ENCODE results near the gene SDF4. TPM values are rescaled to one million over a fixed set of nuclear protein-coding genes. Genes with fewer than 3 reads are reported as not detected.

The SDF4 gene
- total and polyA plus RNA-seq, 2 experiments from 2014 or later: 45.0 to 62.6 TPM

GRCh38 chr1:1225238-1225845 is 6.5 kb downstream of the SDF4 start (continued):
- TF ChIP-seq ZNF114 (CRISPR knock-in tag; IDR thresholded peaks at IDR 0.05) (no peak), ZNF331 (CRISPR knock-in tag; IDR thresholded peaks at IDR 0.05; ENCODE audit: low read depth) (no peak)

GRCh38 chr1:1223891-1224290 is 7.9 kb downstream of the SDF4 start:
- peaks cover 3% of the 10 kb centered on the region; the same call in 1 of the 2 replicates for H3K36me3 ChIP-seq (ENCODE audit: insufficient read depth)
- TF ChIP-seq EZH2 (IDR thresholded peaks at IDR 0.05; ENCODE audit: low read depth, unreplicated experiment): no peak
- no peak for TF ChIP-seq NANOG (IDR thresholded peaks at IDR 0.05; ENCODE audit: borderline replicate concordance)
- TF ChIP-seq EZH2phosphoT487 (IDR thresholded peaks at IDR 0.05; ENCODE audit: unreplicated experiment): no peak
- TF ChIP-seq ZNF331 (CRISPR knock-in tag; IDR thresholded peaks at IDR 0.05; ENCODE audit: low read depth): no peak
- TF ChIP-seq STAT1 (IDR thresholded peaks at IDR 0.05; ENCODE audit: unreplicated experiment): no peak
- TF ChIP-seq CREB1 (CRISPR knock-in tag; IDR thresholded peaks at IDR 0.05; ENCODE audit: low read depth): no peak
- no peak for ATAC-seq

GRCh38 chr1:1223321-1223720 is 8.5 kb downstream of the SDF4 start:
- H3K79me2 ChIP-seq (replicated peaks; ENCODE audit: insufficient read depth): 0 out of 2 replicates have a peak, but pooled peaks cover under 1% of the 10 kb centered on the region
- Mint-ChIP-seq H3K27ac (no peak overlapping the region), H3K4me1 (no peaks in the 10 kb centered on the region), H3K36me3 (ENCODE audit: low read depth) (peaks cover 33% of the 10 kb centered on the region), H3K9me3 (no peaks in the 10 kb centered on the region; the same call in 2 of the 3 replicates), H3K4me3 (no peak overlapping the region), H3K27me3 (ENCODE audit: insufficient read depth, low read depth, poor library complexity) (peaks cover 11% of the 10 kb centered on the region)
- no peak overlapping the region for H2AFZ ChIP-seq
- H3K4me2 ChIP-seq: no peak overlapping the region
- no peaks in the 10 kb centered on the region for H3K4me1 ChIP-seq (ENCODE audit: insufficient read depth)
- H3K9me2 ChIP-seq (ENCODE audit: insufficient read depth): no peaks in the 10 kb centered on the region
- peaks cover 5% of the 10 kb centered on the region; the same call in 1 of the 2 replicates for H4K20me1 ChIP-seq (replicated peaks; ENCODE audit: insufficient read depth)
- H3F3A ChIP-seq (replicated peaks; ENCODE audit: low read depth): no peaks in the 10 kb centered on the region
- H3K4me3 ChIP-seq: no peak overlapping the region
- H3K27me3 ChIP-seq (ENCODE audit: insufficient read depth): no peaks in the 10 kb centered on the region
- peaks cover 3% of the 10 kb centered on the region; the same call in 1 of the 2 replicates for H3K36me3 ChIP-seq (ENCODE audit: insufficient read depth)
- no peak for TF ChIP-seq JUNB (IDR thresholded peaks at IDR 0.05; ENCODE audit: unreplicated experiment)
- TF ChIP-seq ETS1 (IDR thresholded peaks at IDR 0.05): no peak
- TF ChIP-seq ZNF331 (CRISPR knock-in tag; IDR thresholded peaks at IDR 0.05; ENCODE audit: low read depth): no peak
- TF ChIP-seq POLR2AphosphoS5 (IDR thresholded peaks at IDR 0.05; ENCODE audit: low read depth): no peak
- no peak overlapping the region for H3K27ac ChIP-seq (ENCODE audit: low read depth)
- no peak for DNase-seq (ENCODE audit: low spot score)
- ATAC-seq: no peak

More at GRCh38 chr1:1223891-1224290, 7.9 kb downstream of the SDF4 start:
- Mint-ChIP-seq H3K9me3 (no peaks in the 10 kb centered on the region; the same call in 2 of the 3 replicates), H3K36me3 (ENCODE audit: low read depth) (peaks cover 32% of the 10 kb centered on the region), H3K27me3 (ENCODE audit: insufficient read depth, low read depth, poor library complexity) (peaks cover 11% of the 10 kb centered on the region), H3K4me3 (no peak overlapping the region), H3K27ac (no peak overlapping the region), H3K4me1 (no peaks in the 10 kb centered on the region)
- H3K9me2 ChIP-seq (ENCODE audit: insufficient read depth): no peaks in the 10 kb centered on the region
- H3K27ac ChIP-seq (ENCODE audit: low read depth): no peak overlapping the region
- no peak overlapping the region for H3K4me3 ChIP-seq
- no peak for DNase-seq (ENCODE audit: low spot score)
- H3K4me2 ChIP-seq: no peak overlapping the region
- peaks cover 7% of the 10 kb centered on the region; the same call in 1 of the 2 replicates for H3K79me2 ChIP-seq (replicated peaks; ENCODE audit: insufficient read depth)
- no peaks in the 10 kb centered on the region for H3K4me1 ChIP-seq (ENCODE audit: insufficient read depth)
- no peaks in the 10 kb centered on the region for H3K27me3 ChIP-seq (ENCODE audit: insufficient read depth)
- peaks cover 5% of the 10 kb centered on the region; the same call in 1 of the 2 replicates for H4K20me1 ChIP-seq (replicated peaks; ENCODE audit: insufficient read depth)
- no peaks in the 10 kb centered on the region for H3F3A ChIP-seq (replicated peaks; ENCODE audit: low read depth)
- H2AFZ ChIP-seq: no peak overlapping the region
